HepG2 (cell line): ENCODE measurements around the gene IPP. TPM values are rescaled to one million over a fixed set of nuclear protein-coding genes. Genes with fewer than 3 reads are reported as not detected.

Experiments used
- ATAC-seq: fragments of 200-7000 bp; cut with Tn5 transposase; 3 replicates; pipeline ENCODE4 v1.9.1; 2020; ENCODE audit warnings: mild to moderate bottlenecking, moderate library complexity
- BruUV-seq: library from RNA; stranded (reverse); fragments of 400-500 nt; replicated peaks from 2 replicates; lab custom pipeline; 2021; lab: Mats Ljungman, UMichigan
- CTCF ChIA-PET: fragments of 300-600 bp; formaldehyde crosslinking; extraction: SDS; loops from one replicate; lab custom pipeline; 2021; ENCODE audit warnings: low total read pairs, inconsistent platforms, low intra/inter-chr PET ratio; lab: Yijun Ruan, JAX
- POLR2A ChIA-PET: fragments of 350-600 bp; sonication (Branson Sonifier 250); formaldehyde crosslinking; loops from one replicate; lab custom pipeline; 2020; ENCODE audit warnings: antibody characterized with exemption, inconsistent platforms; lab: Yijun Ruan, JAX
- DNase-seq: peaks from one replicate; pipeline ENCODE4 v3.0.0-alpha.2; 2015; ENCODE audit warnings: low spot score
- FAIRE-seq: peaks from 3 replicates; lab custom pipeline; 2011; peaks lifted over from hg19 to GRCh38; lab: Jason Lieb, UNC
- H2AFZ ChIP-seq: one replicate; pipeline ENCODE4 v1.6.1; 2011; ENCODE audit warnings: low read length, inconsistent platforms
- H3K27ac ChIP-seq: fragments of 300-600 bp; 3 replicates; pipeline ENCODE4 v1.8.0; 2011; ENCODE audit warnings: mixed run types, mild to moderate bottlenecking, mixed read lengths, low read length, inconsistent platforms; ENCODE audit not compliant: insufficient read depth; ENCODE audit errors: extremely low read length
- H3K27me3 ChIP-seq, 2 experiments: fragments of 200-600 bp in 1 of 2; 2 replicates in 1 of 2; 3 replicates in 1 of 2; pipeline versions ENCODE4 v1.6.0 to v1.8.0; 2011; ENCODE audit warnings: low read length in 2 of 2, mild to moderate bottlenecking in 2 of 2, moderate library complexity in 2 of 2, inconsistent platforms in 1 of 2; ENCODE audit not compliant: insufficient read depth in 2 of 2, control insufficient read depth in 1 of 2
- H3K36me3 ChIP-seq, 2 experiments: fragments of 200-600 bp in 1 of 2; replicated peaks in 1 of 2; 2 replicates in 1 of 2; 3 replicates in 1 of 2; pipeline versions ENCODE4 v1.5.1 to v1.8.0; 2011; ENCODE audit warnings: low read length in 2 of 2, inconsistent platforms in 1 of 2; ENCODE audit not compliant: insufficient read depth in 2 of 2, control insufficient read depth in 1 of 2
- H3K4me1 ChIP-seq: 2 replicates; pipeline ENCODE4 v1.5.1; 2012; ENCODE audit warnings: low read length, inconsistent platforms; ENCODE audit not compliant: insufficient read depth
- H3K4me2 ChIP-seq: 2 replicates; pipeline ENCODE4 v1.6.0; 2011; ENCODE audit warnings: low read depth, low read length, inconsistent platforms
- H3K4me3 ChIP-seq, 3 experiments: fragments of 200-600 bp in 1 of 3; sonication (generic), shearing (Covaris generic) in 1 of 3; replicated peaks in 1 of 3; 2 replicates each; pipeline ENCODE4 v1.5.1; 2011 to 2016; ENCODE audit warnings: low read length in 3 of 3, inconsistent platforms in 2 of 3, low read depth in 2 of 3, mild to moderate bottlenecking in 2 of 3, control low read depth in 1 of 3, mixed read lengths in 1 of 3; ENCODE audit not compliant: insufficient read depth in 1 of 3
- H3K79me2 ChIP-seq: one replicate; pipeline ENCODE4 v1.6.1; 2011; ENCODE audit warnings: low read length, inconsistent platforms; ENCODE audit not compliant: insufficient read depth
- H3K9ac ChIP-seq: 2 replicates; pipeline ENCODE4 v1.6.0; 2011; ENCODE audit warnings: mild to moderate bottlenecking, low read depth, low read length, inconsistent platforms; ENCODE audit not compliant: insufficient read depth
- H3K9me3 ChIP-seq: 2 replicates; pipeline ENCODE4 v1.5.1; 2012; ENCODE audit warnings: mild to moderate bottlenecking, low read length
- H4K20me1 ChIP-seq: 2 replicates; pipeline ENCODE4 v1.6.0; 2011; ENCODE audit warnings: inconsistent platforms, mild to moderate bottlenecking, low read length, moderate library complexity; ENCODE audit not compliant: insufficient read depth
- CENPX ChIP-seq: sonication (generic); formaldehyde crosslinking; IDR thresholded peaks from 2 replicates; pipeline ENCODE4 v1.9.0; 2021; ENCODE audit warnings: mild to moderate bottlenecking, missing genetic modification reagents, moderate library complexity
- HNRNPK ChIP-seq: fragments of 200-400 bp; formaldehyde crosslinking; IDR thresholded peaks from 2 replicates; pipeline ENCODE4 v1.6.1; 2018; ENCODE audit warnings: low read length, low read depth, moderate library complexity, mild to moderate bottlenecking; ENCODE audit not compliant: poor library complexity, severe bottlenecking
- KMT2A ChIP-seq: sonication (generic); formaldehyde crosslinking; IDR thresholded peaks from 2 replicates; pipeline ENCODE4 v1.4.0; 2020; ENCODE audit warnings: missing genetic modification reagents
- MTA1 ChIP-seq: sonication (generic); formaldehyde crosslinking; IDR thresholded peaks from 2 replicates; pipeline ENCODE4 v1.4.0; 2020; ENCODE audit warnings: missing genetic modification reagents, mild to moderate bottlenecking, borderline replicate concordance
- MTF1 ChIP-seq: sonication (generic); formaldehyde crosslinking; IDR thresholded peaks from 2 replicates; pipeline ENCODE4 v1.5.0; 2020; ENCODE audit warnings: missing genetic modification reagents
- MYC ChIP-seq: sonication (generic); formaldehyde crosslinking; IDR thresholded peaks from 2 replicates; pipeline ENCODE4 v1.9.0; 2021; ENCODE audit warnings: missing genetic modification reagents, borderline replicate concordance
- SIN3A ChIP-seq: IDR thresholded peaks from 2 replicates; pipeline ENCODE4 v1.6.1; 2011; ENCODE audit warnings: low read depth, mild to moderate bottlenecking, control low read depth, low read length, borderline replicate concordance
- ZNF468 ChIP-seq: sonication (generic); formaldehyde crosslinking; IDR thresholded peaks from 2 replicates; pipeline ENCODE4 v1.8.0; 2022; ENCODE audit warnings: mild to moderate bottlenecking, moderate library complexity, missing genetic modification reagents
- ZNF782 ChIP-seq: sonication (generic); formaldehyde crosslinking; IDR thresholded peaks from 2 replicates; pipeline ENCODE4 v1.4.0; 2020; ENCODE audit warnings: missing genetic modification reagents, mild to moderate bottlenecking, borderline replicate concordance
- ZNF788 ChIP-seq: sonication (generic); formaldehyde crosslinking; IDR thresholded peaks from 2 replicates; pipeline ENCODE4 v1.5.0; 2020; ENCODE audit warnings: mild to moderate bottlenecking, missing genetic modification reagents, borderline replicate concordance
- WGBS: methylation state at CpG from one replicate; pipeline ENCODE4 v1.1.6; 2017; ENCODE audit warnings: low lambda C conversion rate; 5-methylcytosine and 5-hydroxymethylcytosine counted together
- in situ Hi-C: cut with HindIII; loops from 2 replicates; pipeline ENCODE4 v1.10.0; 2017; ENCODE audit warnings: low pct_unique_long_range_greater_than_20kb; ENCODE audit not compliant: extremely low pct_ligation_motif_present
- intact Hi-C: fragments of 100-400 bp; cut with micrococcal nuclease; formaldehyde crosslinking; loops from one replicate; pipeline ENCODE4 v1.10.0; 2022; ENCODE audit not compliant: unreplicated experiment
- polyA plus RNA-seq, 8 experiments: library from polyadenylated mRNA; depleted of rRNA in 3 of 8; stranded (reverse) in 7 of 8; unstranded in 1 of 8; fragments of >200 nt; fragmentation: Illumina TruSeq in 4 of 8; extraction: Trizol in 4 of 8; gene quantifications; 2 replicates each; pipeline versions ENCODE4 v1.2.1 to v1.2.3, GENCODE V29; 2011 to 2016; ENCODE audit warnings: low read depth in 4 of 8, missing spikeins in 1 of 8, mixed read lengths in 1 of 8; ENCODE audit not compliant: insufficient read depth in 1 of 8
- total RNA-seq, 5 experiments: library from RNA; depleted of rRNA; stranded (reverse); fragments of >200 nt; fragmentation: Illumina TruSeq; extraction: Trizol; gene quantifications; 2 replicates each; pipeline ENCODE4 v1.2.3, GENCODE V29; 2016; ENCODE audit warnings: low read depth in 1 of 5

The IPP gene
- total and polyA plus RNA-seq, 2 of the 13 experiments (the other 11 are each of a cell fraction or from before 2014, with no cell fraction given) = 3.0 to 9.7 TPM

GRCh38 chr1:45666836-45667235 is 83.6 kb downstream of the IPP start:
- H3K27me3 ChIP-seq = no peaks in the 10 kb centered on the region
- BruUV-seq = no TSS peak
- no peak overlapping the region for H3K27ac ChIP-seq
- no peak for DNase-seq
- H2AFZ ChIP-seq = no peak overlapping the region
- H4K20me1 ChIP-seq = peaks cover 89% of the 10 kb centered on the region
- CTCF ChIA-PET = no interaction called here
- no peak for FAIRE-seq
- in situ Hi-C loops (no loop called here), intact Hi-C loops (no loop called here)
- H3K36me3 ChIP-seq = peaks cover 0 to 7% of the 10 kb centered on the region in 2 experiments; a peak in 1 of 5 replicates
- peaks cover 96% of the 10 kb centered on the region for H3K79me2 ChIP-seq
- WGBS = 97% methylated on average over 2 of the region's 2 CpGs
- H3K9me3 ChIP-seq = no peaks in the 10 kb centered on the region
- no peak overlapping the region for H3K4me3 ChIP-seq
- H3K9ac ChIP-seq = no peak overlapping the region
- H3K4me2 ChIP-seq = no peak overlapping the region
- H3K4me1 ChIP-seq = peaks cover 24% of the 10 kb centered on the region
- TF ChIP-seq MYC (CRISPR knock-in tag) (no peak), CENPX (CRISPR knock-in tag) (no peak), ZNF468 (CRISPR knock-in tag) (no peak), MTF1 (CRISPR knock-in tag) (no peak), KMT2A (no peak), ZNF788 (CRISPR knock-in tag) (no peak), ZNF782 (no peak), MTA1 (CRISPR knock-in tag) (no peak)
- POLR2A ChIA-PET = interaction anchor here (1.6 kb wide), 1 partner anchor 20 kb away, joined by 3 read pairs; no protein-coding TSS in a partner anchor
- no peak for ATAC-seq

GRCh38 chr1:45660336-45660735 is 90.1 kb downstream of the IPP start:
- no peak for TF ChIP-seq SIN3A
- TF ChIP-seq HNRNPK = peak; percentile 70
- TSS peak; percentile 54 for BruUV-seq
- no peak overlapping the region for H3K4me3 ChIP-seq
- no peak overlapping the region for H3K27ac ChIP-seq
- no peak overlapping the region for H3K4me2 ChIP-seq
- H3K4me1 ChIP-seq = peaks cover 46% of the 10 kb centered on the region
- H4K20me1 ChIP-seq = peaks cover 37% of the 10 kb centered on the region
- intact Hi-C loops = no loop called here
- ATAC-seq (no peak), DNase-seq (no peak), FAIRE-seq (no peak)
- H3K79me2 ChIP-seq = peaks cover 76% of the 10 kb centered on the region
- in situ Hi-C loops = no loop called here
- CTCF ChIA-PET = no interaction called here
- peaks cover 15 to 39% of the 10 kb centered on the region in 2 experiments for H3K36me3 ChIP-seq
- 77% methylated on average over 2 of the region's 2 CpGs for WGBS
- no peak overlapping the region for H2AFZ ChIP-seq
- H3K9ac ChIP-seq = no peak overlapping the region
- no peaks in the 10 kb centered on the region for H3K27me3 ChIP-seq
- POLR2A ChIA-PET = no interaction called here
- no peaks in the 10 kb centered on the region for H3K9me3 ChIP-seq
